Measurements from ENCODE around the gene MCCD1. TPM values are rescaled to one million over a fixed set of nuclear protein-coding genes. Genes with fewer than 3 reads are reported as not detected.
A peak's percentile ranks its signal among the peaks of the same experiment; 100 is the strongest.
"Not testable (repeated sequence)": the region's sequence is repeated elsewhere in the genome, so short reads cannot be mapped to it uniquely, and the experiment has no call there.

MCCD1 gene
- total RNA-seq, 4 donors from 2014 or later = not detected

- no peaks in the 10 kb centered on the region for H3K9me3 ChIP-seq
- DNase-seq (ENCODE audit: low spot score in 2 of 2) = no peak
- peaks cover 0 to 8% of the 10 kb centered on the region in 2 donors for H3K27me3 ChIP-seq
- H3K36me3 ChIP-seq = no peaks in the 10 kb centered on the region
- TF ChIP-seq EP300 (IDR thresholded peaks at IDR 0.05) (no peak), POLR2A (IDR thresholded peaks at IDR 0.05) (no peak), CTCF (IDR thresholded peaks at IDR 0.05) (no peak)
- WGBS, 2 donors = 76 to 77% methylated on average over 1 of the region's 1 CpG
- H3K27ac ChIP-seq = no peak overlapping the region
- no peaks in the 10 kb centered on the region for H3K4me1 ChIP-seq
- no peak overlapping the region for H3K4me3 ChIP-seq
These were observed 43.7 kb upstream of the MCCD1 start for GRCh38 chr6:31485055-31485454.

- WGBS, 2 donors = 19% methylated on average over 2 of the region's 9 CpGs; no CpG with 5 or more reads in 1 of the 2 donors
- H3K36me3 ChIP-seq; DNase-seq (ENCODE audit: low spot score in 2 of 2); H3K9me3 ChIP-seq; H3K27ac ChIP-seq; H3K4me3 ChIP-seq; H3K4me1 ChIP-seq: not testable (repeated sequence)
- H3K27me3 ChIP-seq = peaks cover 0 to 19% of the 10 kb centered on the region in 2 donors
These were observed 42.5 kb upstream of the MCCD1 start for GRCh38 chr6:31486065-31486837.

- DNase-seq (ENCODE audit: low spot score in 2 of 2); H3K36me3 ChIP-seq; H3K4me3 ChIP-seq; H3K27ac ChIP-seq; H3K9me3 ChIP-seq; H3K4me1 ChIP-seq: not testable (repeated sequence)
- H3K27me3 ChIP-seq = peaks cover 0 to 27% of the 10 kb centered on the region in 2 donors
- 78 to 86% methylated on average over 6 of the region's 6 CpGs for WGBS, 2 donors
These were observed 41.1 kb upstream of the MCCD1 start for GRCh38 chr6:31487674-31488073.

- WGBS, 2 donors = 73 to 80% methylated on average over 4 of the region's 4 CpGs
- Histone ChIP-seq H3K9me3 (no peaks in the 10 kb centered on the region), H3K36me3 (no peaks in the 10 kb centered on the region), H3K4me3 (no peak overlapping the region), H3K27ac (no peak overlapping the region), H3K27me3 (peaks cover 0 to 39% of the 10 kb centered on the region in 2 donors), H3K4me1 (peaks cover 0 to 15% (median 0%) of the 10 kb centered on the region in 4 donors)
- DNase-seq (ENCODE audit: low spot score in 2 of 2) = no peak
- TF ChIP-seq CTCF (IDR thresholded peaks at IDR 0.05) = no peak
- TF ChIP-seq EP300 (IDR thresholded peaks at IDR 0.05) = no peak
- TF ChIP-seq POLR2A (IDR thresholded peaks at IDR 0.05) = no peak
These were observed 39.7 kb upstream of the MCCD1 start for GRCh38 chr6:31489086-31489485.

- H3K36me3 ChIP-seq = no peaks in the 10 kb centered on the region
- H3K4me3 ChIP-seq = no peak overlapping the region
- H3K4me1 ChIP-seq = peaks cover 0 to 18% (median 0%) of the 10 kb centered on the region in 4 donors
- H3K9me3 ChIP-seq = no peaks in the 10 kb centered on the region
- DNase-seq (ENCODE audit: low spot score in 2 of 2) = no peak
- H3K27ac ChIP-seq = no peak overlapping the region
- TF ChIP-seq POLR2A (IDR thresholded peaks at IDR 0.05) = no peak
- no peak for TF ChIP-seq CTCF (IDR thresholded peaks at IDR 0.05)
- no peak for TF ChIP-seq EP300 (IDR thresholded peaks at IDR 0.05)
- WGBS, 2 donors = 67 to 73% methylated on average over 15 to 16 of the region's 16 CpGs
- H3K27me3 ChIP-seq = peaks cover 0 to 46% of the 10 kb centered on the region in 2 donors
These were observed 38.5 kb upstream of the MCCD1 start for GRCh38 chr6:31490115-31490873.

- not testable (repeated sequence) for DNase-seq (ENCODE audit: low spot score in 2 of 2); H3K36me3 ChIP-seq; H3K9me3 ChIP-seq
- Histone ChIP-seq H3K27me3 (peaks cover 0 to 55% of the 10 kb centered on the region in 2 donors), H3K4me1 (peaks cover 0 to 30% (median 0%) of the 10 kb centered on the region in 4 donors), H3K4me3 (peak overlapping the region in 2 of 4 donors; percentile 31 to 52), H3K27ac (peak overlapping the region in 1 of 4 donors; percentile 46)
- WGBS, 2 donors = 0 to 2% methylated on average over 2 of the region's 2 CpGs
These were observed 35.2 kb upstream of the MCCD1 start for GRCh38 chr6:31493550-31493874.
